Omental fat pad (tissue), 4 donors: Measurements from ENCODE around the gene PSD2. TPM values are rescaled to one million over a fixed set of nuclear protein-coding genes. Genes with fewer than 3 reads are reported as not detected.

Source experiments
- ATAC-seq: fragments of 150-250 bp; one replicate; pipeline ENCODE4 v1.9.1; 2016; ENCODE audit warnings: mild to moderate bottlenecking, moderate library complexity; ENCODE audit not compliant: low FRiP score
- DNase-seq: peaks from one replicate; pipeline ENCODE4 v3.0.0-alpha.2; 2019; ENCODE audit warnings: low spot score
- total RNA-seq, 4 donors: library from RNA; depleted of rRNA; stranded (reverse); fragments of >200 nt; gene quantifications; one replicate each; pipeline ENCODE4 v1.1.0, GENCODE V29; 2016
- TF ChIP-seq, protein P1 (sequence below), 3 donors: fragments of 450-650 bp; IDR thresholded peaks; one replicate each; pipeline ENCODE4 v1.5.1; 2016 to 2017; ENCODE audit warnings: antibody characterized with exemption in 3 of 3, mild to moderate bottlenecking in 3 of 3, moderate library complexity in 2 of 3

The PSD2 gene
- total RNA-seq, 4 donors from 2014 or later: 0.12 to 0.46 (median 0.16) TPM; not detected in 1

DNA sequence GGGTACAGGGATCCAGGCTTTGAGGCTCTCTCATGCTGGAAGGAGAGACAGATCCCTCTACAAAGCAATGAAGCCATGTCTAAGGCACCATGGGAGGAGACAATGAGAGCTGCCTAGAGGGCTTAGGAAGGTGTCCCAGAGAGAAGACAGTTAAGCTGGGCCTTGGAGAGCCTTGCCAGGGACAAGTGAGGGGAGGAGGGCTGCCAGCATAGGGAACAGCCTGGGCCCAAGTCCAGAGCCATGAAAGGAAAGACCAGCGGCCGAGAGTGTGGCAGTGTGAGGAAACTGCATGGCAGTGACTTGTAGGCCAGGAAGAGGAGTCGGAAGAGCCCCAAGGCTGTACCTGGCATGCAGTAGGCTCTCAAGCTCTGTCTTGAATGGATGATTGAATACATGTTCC lies 88.5 kb downstream of the PSD2 start:
- DNase-seq (no peak), ATAC-seq (no peak)
- TF ChIP-seq, protein P1, sequence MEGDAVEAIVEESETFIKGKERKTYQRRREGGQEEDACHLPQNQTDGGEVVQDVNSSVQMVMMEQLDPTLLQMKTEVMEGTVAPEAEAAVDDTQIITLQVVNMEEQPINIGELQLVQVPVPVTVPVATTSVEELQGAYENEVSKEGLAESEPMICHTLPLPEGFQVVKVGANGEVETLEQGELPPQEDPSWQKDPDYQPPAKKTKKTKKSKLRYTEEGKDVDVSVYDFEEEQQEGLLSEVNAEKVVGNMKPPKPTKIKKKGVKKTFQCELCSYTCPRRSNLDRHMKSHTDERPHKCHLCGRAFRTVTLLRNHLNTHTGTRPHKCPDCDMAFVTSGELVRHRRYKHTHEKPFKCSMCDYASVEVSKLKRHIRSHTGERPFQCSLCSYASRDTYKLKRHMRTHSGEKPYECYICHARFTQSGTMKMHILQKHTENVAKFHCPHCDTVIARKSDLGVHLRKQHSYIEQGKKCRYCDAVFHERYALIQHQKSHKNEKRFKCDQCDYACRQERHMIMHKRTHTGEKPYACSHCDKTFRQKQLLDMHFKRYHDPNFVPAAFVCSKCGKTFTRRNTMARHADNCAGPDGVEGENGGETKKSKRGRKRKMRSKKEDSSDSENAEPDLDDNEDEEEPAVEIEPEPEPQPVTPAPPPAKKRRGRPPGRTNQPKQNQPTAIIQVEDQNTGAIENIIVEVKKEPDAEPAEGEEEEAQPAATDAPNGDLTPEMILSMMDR (IDR thresholded peaks at IDR 0.05): no peak

DNA sequence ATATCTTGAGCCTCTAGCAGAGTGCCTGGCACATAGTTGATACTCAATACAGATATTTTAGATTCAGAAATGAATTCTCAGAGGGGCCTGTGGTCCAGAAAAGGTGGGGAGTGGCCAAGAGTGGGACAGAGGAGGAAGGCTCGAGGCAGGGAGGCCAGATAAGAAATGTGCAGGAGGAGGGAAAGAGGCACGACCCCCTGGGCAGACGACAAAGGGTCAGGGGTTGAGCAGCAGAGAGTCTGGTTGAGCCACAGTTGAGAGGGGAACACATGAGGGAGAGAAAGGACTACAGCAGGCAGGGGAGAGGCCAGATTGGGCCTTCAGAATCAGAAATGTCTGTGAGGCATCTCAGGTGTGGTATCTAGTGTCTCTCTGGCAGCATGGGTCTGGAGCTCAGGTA lies 89.1 kb downstream of the PSD2 start:
- no peak for DNase-seq
- TF ChIP-seq, protein P1 (IDR thresholded peaks at IDR 0.05): no peak
- no peak for ATAC-seq

DNA sequence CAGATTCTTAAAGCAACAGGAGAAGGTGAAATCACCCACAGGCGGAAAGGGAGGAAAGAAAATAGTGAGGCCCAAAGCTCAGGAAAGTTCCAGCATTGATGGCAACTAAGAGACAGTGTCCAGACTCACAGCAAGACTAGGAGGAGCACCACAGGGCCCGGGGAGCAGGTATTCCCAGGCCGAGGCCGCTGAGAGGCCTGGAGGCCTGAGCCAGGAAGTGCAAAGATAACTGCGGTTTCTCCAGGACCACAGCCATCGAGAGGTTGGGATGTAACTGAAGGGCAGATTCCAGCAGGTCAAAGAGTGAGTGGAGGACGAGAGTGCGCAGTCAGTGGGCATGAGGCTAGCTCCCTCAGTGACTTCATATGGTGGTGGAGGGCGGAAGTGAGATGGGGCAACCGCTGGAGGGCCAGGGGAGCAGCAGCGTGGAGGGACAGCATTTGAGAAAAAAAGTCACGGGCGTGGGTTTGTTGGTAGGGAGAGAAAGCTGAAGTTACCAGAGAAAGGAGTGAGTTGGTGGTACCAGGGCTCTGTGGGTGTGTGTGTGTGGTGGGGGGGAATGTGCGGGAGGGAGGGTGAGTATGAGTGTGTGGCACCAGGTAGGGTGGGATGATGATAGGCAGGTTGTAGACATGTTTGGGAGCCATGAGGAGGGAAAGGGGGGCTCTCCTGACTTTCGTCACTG lies 89.7 kb downstream of the PSD2 start:
- ATAC-seq: no peak
- TF ChIP-seq, protein P1 (IDR thresholded peaks at IDR 0.05): no peak
- DNase-seq: no peak

DNA sequence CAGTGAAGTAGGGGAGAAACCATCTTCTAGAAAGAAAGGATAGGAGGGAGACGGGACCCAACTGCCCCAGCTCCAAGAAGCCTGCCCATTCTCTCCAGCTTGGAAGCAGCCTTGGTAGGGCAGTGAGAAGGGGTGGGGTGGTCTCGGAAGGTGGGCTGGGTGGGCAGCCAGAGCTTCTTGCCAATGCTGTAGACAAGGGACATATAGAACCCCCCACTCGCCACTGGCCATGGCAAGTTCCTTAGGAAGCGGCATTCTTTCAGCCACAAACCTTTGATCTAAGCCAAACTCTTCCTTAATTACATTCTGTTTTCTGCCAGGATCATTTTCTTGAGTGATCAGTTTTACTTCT lies 90.2 kb downstream of the PSD2 start:
- TF ChIP-seq, protein P1 (IDR thresholded peaks at IDR 0.05): no peak
- DNase-seq (no peak), ATAC-seq (no peak)

DNA sequence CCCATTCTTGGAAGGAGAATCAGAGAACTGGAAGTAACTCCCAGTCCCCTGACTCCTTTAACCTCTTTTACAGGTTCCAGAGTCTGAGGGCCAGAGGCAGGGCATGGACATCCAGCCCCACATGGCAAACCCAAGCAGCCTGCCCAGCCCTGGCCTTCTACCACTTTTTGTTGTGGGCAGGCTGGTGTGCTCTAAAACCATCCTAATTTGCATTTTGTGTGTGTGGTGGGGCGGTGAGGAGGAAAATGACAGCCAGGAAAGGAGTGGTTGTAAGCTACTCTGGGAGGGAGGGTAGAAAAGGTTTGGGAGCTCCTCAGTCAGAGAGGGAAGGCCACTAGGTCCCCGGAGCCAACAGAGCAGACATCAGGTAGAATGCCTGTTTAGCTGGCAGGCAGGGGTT lies 90.6 kb downstream of the PSD2 start:
- TF ChIP-seq, protein P1 (IDR thresholded peaks at IDR 0.05): no peak
- ATAC-seq (no peak), DNase-seq (no peak)

DNA sequence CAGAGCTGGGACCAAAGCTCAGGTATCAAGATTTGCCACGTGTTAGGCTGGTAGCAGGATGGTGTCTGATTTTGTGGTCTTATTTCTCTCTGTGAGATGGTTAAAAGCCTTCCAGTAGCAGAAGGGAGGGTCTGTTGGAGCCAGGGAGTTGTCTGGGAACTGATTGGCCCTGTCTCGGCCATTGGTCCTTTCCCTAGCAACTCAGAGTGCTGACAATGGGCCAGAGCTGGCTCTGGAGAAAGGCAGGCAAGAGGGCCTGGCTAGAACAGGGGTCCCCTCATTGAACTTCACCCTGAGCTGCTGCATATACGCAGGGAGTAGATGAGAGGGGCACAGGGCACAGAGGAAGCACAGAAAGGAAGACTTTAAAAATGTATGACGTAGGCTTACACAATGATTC lies 92.8 kb downstream of the PSD2 start:
- no peak for DNase-seq
- ATAC-seq: no peak
- TF ChIP-seq, protein P1 (IDR thresholded peaks at IDR 0.05): no peak

DNA sequence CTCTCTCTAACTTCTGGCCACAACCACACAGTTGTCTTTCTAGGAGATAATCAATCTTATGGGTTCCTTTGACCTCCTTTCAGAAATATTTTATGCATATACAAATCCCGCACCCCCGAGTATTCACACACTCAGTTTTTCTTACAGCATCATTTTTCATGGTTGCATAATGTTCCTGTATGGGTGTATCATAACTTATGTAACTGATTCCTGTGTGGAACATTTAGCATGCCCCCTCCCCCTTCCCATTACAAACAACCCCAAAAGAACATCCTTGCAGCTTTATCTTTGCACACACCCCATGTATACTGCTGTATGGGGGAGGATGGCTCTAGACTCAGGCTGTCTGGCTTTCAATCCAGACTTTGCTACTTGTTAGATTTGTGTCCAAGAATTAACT lies 93.8 kb downstream of the PSD2 start:
- DNase-seq: no peak
- TF ChIP-seq, protein P1 (IDR thresholded peaks at IDR 0.05): no peak
- ATAC-seq: no peak
